NCI-H446 treated with DMSO at 0.1 percent for 48 hours (cell line): ENCODE data around the gene GBP4.
"Not testable (repeated sequence)": the region's sequence is repeated elsewhere in the genome, so short reads cannot be mapped to it uniquely, and the experiment has no call there.

Experiments used
- DNase-seq: peaks from one replicate; lab custom pipeline; 2025; lab: John Stamatoyannopoulos, UW

The GBP4 gene, protein sequence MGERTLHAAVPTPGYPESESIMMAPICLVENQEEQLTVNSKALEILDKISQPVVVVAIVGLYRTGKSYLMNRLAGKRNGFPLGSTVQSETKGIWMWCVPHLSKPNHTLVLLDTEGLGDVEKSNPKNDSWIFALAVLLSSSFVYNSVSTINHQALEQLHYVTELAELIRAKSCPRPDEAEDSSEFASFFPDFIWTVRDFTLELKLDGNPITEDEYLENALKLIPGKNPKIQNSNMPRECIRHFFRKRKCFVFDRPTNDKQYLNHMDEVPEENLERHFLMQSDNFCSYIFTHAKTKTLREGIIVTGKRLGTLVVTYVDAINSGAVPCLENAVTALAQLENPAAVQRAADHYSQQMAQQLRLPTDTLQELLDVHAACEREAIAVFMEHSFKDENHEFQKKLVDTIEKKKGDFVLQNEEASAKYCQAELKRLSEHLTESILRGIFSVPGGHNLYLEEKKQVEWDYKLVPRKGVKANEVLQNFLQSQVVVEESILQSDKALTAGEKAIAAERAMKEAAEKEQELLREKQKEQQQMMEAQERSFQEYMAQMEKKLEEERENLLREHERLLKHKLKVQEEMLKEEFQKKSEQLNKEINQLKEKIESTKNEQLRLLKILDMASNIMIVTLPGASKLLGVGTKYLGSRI

DNA sequence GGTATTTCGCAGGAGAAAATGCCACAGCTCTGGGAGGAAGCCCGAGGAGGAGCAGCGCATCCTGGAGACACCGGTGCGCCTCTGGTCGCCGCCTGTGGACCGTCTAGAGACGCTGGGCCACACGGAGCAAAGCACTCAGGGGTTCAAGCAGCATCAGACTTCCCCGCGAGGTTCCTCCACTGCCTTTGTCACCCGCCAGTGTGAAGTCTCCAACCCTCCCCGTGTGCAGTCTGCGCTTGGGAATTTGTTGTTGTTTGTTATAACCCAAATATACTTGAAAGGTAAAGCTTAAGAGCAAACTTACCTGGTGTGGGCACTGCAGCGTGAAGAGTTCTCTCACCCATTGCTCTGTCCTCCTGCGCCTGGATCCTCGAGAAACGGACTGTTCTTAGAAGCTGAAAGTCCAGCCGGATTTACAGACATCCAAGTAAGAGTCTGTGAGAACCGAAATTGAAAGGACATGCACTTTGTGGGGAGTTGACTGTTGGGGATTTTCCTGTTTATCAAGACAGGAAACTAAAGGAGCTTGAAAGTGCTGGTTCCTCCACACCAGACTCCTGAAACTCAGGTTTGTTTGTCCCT is at the start of gene GBP4:
TSS of gene GBP4 (minus strand) at position 452 of the 582 bp plus-strand sequence. CDS start at position 344, 108 bp downstream.
- no peak for DNase-seq

DNA sequence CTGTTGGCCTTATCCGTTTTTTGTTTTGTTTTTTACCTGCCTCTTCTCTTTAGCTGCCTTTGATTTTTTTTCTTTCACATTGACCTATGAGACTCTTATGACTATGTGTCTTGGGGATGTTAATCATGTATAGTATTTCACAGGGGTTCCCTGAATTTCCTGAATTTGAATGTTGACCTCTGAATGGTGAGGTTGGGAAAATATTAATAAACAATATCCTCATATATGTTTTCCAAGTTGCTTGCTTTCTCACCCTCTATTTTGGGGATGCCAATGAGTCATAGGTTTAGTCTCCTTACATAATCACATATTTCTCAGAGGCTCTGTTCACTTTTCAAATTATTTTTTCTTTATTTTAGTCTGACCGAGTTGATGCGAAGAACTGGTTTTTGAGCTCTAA is 44.3 kb upstream of the GBP4 start:
- no peak for DNase-seq

DNA sequence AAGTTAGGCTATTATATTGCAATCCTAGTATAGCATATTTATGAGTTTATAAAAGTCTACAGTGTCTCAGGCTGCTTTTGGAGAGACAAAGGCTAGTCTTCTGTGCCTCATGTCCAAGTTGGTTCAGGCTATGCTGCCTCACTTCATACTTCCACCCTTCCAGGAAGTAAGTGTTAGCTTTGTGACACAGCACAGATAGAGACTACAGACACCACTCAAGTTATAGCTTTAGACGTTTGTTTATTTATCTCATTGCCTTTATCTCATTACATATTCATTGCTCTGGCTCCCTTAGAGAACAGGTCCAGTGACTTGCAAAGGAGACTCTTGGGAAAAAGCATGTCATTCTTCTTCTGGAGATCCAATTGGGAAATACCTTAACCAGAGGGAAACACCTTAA is 22.6 kb upstream of the GBP4 start:
- DNase-seq, result no peak

- not testable (repeated sequence) for DNase-seq
Measured at GRCh38 chr1:89219851-89220250, 21.1 kb upstream of the GBP4 start.

DNA sequence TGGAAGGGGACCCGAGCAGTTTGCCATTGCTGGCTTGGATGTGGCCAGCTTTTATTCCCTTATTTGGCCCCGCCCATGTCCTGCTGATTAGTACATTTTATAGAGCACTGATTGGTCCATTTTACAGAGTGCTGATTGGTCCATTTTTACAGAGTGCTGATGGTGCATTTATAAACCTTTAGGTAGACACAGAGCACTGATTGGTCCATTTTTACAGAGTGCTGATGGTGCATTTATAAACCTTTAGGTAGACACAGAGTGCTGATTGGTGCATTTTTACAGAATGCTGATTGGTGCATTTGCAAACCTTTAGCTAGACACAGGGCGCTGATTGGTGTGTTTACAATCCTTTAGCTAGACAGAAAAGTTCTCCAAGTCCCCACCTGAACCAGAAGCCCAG is 20.2 kb upstream of the GBP4 start:
- DNase-seq, result not testable (repeated sequence)

GRCh38 chr1:89213347-89213746 is 14.6 kb upstream of the GBP4 start:
- no peak for DNase-seq

DNA sequence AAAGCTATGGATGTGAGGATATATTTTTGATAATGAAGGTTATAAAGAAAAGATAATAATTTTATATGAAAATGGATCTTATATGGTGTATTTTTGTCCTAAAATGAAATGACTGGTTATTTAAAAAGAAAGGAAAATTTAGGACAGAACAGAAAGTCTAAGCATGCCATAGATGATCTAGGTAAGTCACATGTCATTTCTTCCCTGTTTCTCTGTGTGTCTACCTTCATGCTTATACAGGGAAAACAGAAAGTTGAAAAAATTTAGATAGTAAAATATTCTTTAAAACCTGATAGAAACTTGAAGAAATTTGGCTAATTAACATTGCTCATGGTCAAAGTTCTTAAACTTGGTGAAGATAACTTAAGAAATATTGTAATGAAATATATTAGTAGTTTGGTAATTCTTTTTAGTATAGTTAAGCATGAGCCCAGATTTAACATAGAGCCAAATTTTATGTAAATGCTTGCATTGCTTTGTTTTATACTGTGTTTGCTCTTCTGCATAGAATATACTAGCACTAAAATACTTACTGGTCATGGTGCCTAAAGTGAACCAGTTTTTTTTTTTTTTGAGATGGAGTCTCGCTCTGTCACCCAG is 12.4 kb upstream of the GBP4 start:
- no peak for DNase-seq

- no peak for DNase-seq
Measured at GRCh38 chr1:89206373-89206772, 7.6 kb upstream of the GBP4 start.

GRCh38 chr1:89203166-89203565 is 4.4 kb upstream of the GBP4 start:
- no peak for DNase-seq

GRCh38 chr1:89201106-89201794 is 2.5 kb upstream of the GBP4 start:
- no peak for DNase-seq

DNA sequence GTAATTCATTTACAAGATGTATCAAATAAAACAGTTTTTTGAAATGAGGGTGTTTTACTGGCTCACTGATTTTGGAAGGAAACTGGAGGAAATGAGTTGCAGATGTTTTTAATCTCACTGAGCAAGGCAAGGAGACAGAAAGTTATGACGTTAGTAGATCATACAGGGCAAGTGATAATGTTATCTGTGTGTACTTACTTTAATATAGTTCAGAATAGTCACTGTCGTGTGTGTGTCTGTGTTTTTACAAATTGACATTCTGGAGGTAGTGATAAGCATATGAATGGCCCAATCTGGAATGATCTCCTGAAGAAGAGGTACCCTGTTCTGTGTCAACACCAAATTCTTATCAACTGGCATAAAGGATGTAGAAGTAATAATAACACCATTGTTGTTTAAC is 1.9 kb upstream of the GBP4 start:
- DNase-seq, result no peak

GRCh38 chr1:89199525-89200031 is 836 bp upstream of the GBP4 start:
- no peak for DNase-seq

- no peak for DNase-seq
Measured at GRCh38 chr1:89198081-89198480, 661 bp downstream of the GBP4 start.

DNA sequence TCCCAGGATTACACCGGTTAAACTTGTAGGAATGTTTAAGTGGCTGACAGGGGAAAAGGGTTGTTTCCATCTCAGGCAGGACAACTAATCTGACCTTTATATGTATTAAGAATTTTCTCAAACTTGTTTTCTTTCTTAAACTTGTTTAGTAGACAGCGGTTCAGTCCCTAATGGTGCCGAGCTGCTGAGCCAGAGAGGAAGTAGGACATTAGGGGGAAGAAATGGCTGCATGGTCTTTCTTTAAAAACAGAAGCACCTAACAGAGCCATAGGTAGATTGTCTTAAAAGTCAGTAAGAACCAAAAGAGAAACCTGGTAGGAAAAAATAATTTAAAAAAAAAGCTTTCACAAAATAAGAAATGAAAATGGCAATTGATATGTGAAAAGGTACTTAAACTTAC is 3.3 kb downstream of the GBP4 start:
- no peak for DNase-seq

DNA sequence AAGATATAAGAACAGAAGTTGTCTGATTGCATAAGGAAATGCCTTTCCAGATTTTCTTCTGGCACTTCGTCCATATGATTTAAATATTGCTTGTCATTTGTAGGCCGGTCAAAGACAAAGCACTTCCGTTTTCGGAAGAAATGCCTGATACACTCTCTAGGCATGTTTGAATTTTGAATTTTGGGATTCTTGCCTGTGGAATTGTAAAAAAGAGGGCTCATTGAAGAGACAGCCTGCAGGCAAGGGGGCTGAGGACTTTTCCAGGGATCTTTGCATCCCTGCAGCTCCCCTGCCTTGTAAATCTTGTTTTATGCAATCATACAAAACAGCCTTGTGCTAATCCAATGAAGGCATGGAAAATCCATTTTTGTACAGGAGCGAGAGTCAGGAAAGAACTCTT is 7.4 kb downstream of the GBP4 start:
- no peak for DNase-seq

- no peak for DNase-seq
Measured at GRCh38 chr1:89190017-89190416, 8.7 kb downstream of the GBP4 start.

DNA sequence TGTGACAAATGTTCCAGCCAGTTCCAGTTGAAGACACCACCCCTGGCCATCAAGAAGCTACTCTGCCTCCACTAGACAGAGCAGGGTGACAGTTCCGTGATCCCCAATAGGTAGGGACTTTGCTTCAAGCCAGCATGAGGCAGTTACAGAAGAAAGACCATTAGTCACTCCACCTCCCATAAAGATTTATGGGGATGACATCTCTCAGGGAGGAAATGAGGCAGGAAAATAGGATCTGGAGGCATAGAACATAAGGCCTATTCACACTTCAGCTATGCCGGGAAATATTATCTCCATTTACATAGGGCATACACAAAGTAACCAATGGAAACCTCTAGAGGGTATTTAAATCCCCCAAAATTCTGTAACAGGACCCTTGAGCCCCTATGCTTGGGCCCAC is 19.4 kb downstream of the GBP4 start:
- no peak for DNase-seq

- no peak for DNase-seq
Measured at GRCh38 chr1:89176971-89177370, 21.8 kb downstream of the GBP4 start.

- no peak for DNase-seq
Measured at GRCh38 chr1:89175601-89176256, 23.0 kb downstream of the GBP4 start, which contains the start of gene GBP7. TSS of gene GBP7 (minus strand) at chr1:89176003. CDS start at chr1:89171935, 4,068 bp downstream.

DNA sequence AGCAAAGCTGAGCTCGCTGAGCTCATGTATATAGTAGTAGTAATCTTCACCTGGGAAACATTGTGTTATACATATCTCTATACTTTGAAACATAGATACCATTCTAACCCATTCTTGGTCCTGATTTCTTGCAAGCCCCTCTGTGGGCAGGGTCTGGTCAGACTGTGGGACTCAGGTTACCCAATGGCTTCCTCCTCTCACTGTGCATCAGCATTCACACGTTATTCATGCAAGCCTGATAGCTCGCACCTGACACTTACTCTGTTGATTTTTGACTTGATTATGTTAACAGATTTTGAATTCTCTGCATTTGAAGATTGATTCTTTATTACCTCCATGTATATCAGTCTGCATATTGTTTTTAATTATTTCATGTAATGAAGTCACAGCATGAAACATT is 24.3 kb downstream of the GBP4 start:
- no peak for DNase-seq

- no peak for DNase-seq
Measured at GRCh38 chr1:89172468-89173143, 26.1 kb downstream of the GBP4 start.
